ENCODE measurements around the gene C17orf75. TPM values are rescaled to one million over a fixed set of nuclear protein-coding genes. Genes with fewer than 3 reads are reported as not detected.
"Not testable (repeated sequence)": the region's sequence is repeated elsewhere in the genome, so short reads cannot be mapped to it uniquely, and the experiment has no call there.

The C17orf75 gene
- total RNA-seq, 4 donors from 2014 or later: 9.1 to 11.6 (median 9.5) TPM

DNA sequence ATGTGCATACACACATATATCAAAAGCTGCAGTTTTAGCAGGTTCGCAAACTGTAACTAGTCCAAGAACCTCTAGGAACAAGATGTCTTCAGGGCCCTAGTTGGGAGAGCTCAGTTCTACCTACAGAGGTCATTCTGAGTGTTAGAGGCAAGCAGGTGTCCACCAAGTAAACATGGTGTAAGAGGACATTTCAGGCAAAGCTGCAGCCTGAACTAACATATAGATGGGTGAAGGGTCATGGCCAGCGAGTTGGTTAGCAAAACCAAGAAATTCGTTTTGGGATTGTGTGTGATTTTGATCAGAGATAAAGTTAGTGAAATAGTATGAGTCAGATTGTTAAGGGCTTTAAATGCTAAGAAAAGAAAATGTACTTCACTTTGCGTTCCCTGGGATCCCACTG lies 24.6 kb downstream of the C17orf75 start:
- Histone ChIP-seq H3K36me3 (no peaks in the 10 kb centered on the region), H3K4me1 (peaks cover 0 to 4% (median 0%) of the 10 kb centered on the region in 4 donors), H3K4me3 (no peak overlapping the region), H3K9me3 (no peaks in the 10 kb centered on the region), H3K27me3 (no peaks in the 10 kb centered on the region), H3K27ac (replicated peaks in 1 of 4) (no peak overlapping the region)
- WGBS: 91% methylated on average over 4 of the region's 4 CpGs
- intact Hi-C loops (cut with DNase I): no loop called here
- TF ChIP-seq CTCF (IDR thresholded peaks at IDR 0.05) (no peak), POLR2A (IDR thresholded peaks at IDR 0.05; ENCODE audit: low read depth) (no peak), EP300 (IDR thresholded peaks at IDR 0.05) (no peak), POLR2AphosphoS5 (IDR thresholded peaks at IDR 0.05) (no peak)
- no peak for DNase-seq (ENCODE audit: extremely low spot score)

- H3K36me3 ChIP-seq; H3K4me3 ChIP-seq; intact Hi-C loops (cut with DNase I); H3K27me3 ChIP-seq; DNase-seq (ENCODE audit: extremely low spot score); H3K4me1 ChIP-seq; H3K9me3 ChIP-seq; H3K27ac ChIP-seq (replicated peaks in 1 of 4): not testable (repeated sequence)
- WGBS: 96% methylated on average over 5 of the region's 5 CpGs
Observed at GRCh38 chr17:32316653-32317052, 25.3 kb downstream of the C17orf75 start.

GRCh38 chr17:32315171-32315570 lies 26.8 kb downstream of the C17orf75 start:
- no peak for TF ChIP-seq CTCF (IDR thresholded peaks at IDR 0.05)
- no peak for TF ChIP-seq POLR2A (IDR thresholded peaks at IDR 0.05; ENCODE audit: low read depth)
- TF ChIP-seq EP300 (IDR thresholded peaks at IDR 0.05): no peak
- TF ChIP-seq POLR2AphosphoS5 (IDR thresholded peaks at IDR 0.05): no peak
- Histone ChIP-seq H3K4me3 (no peak overlapping the region), H3K4me1 (peaks cover 0 to 13% (median 4%) of the 10 kb centered on the region in 4 donors), H3K27ac (replicated peaks in 1 of 4) (no peak overlapping the region), H3K9me3 (no peaks in the 10 kb centered on the region), H3K27me3 (no peaks in the 10 kb centered on the region), H3K36me3 (no peaks in the 10 kb centered on the region)
- intact Hi-C loops (cut with DNase I): no loop called here
- no peak for DNase-seq (ENCODE audit: extremely low spot score)
- WGBS: 88% methylated on average over 6 of the region's 8 CpGs

- intact Hi-C loops (cut with DNase I): no loop called here
- TF ChIP-seq POLR2AphosphoS5 (IDR thresholded peaks at IDR 0.05) (no peak), POLR2A (IDR thresholded peaks at IDR 0.05; ENCODE audit: low read depth) (no peak), EP300 (IDR thresholded peaks at IDR 0.05) (no peak), CTCF (IDR thresholded peaks at IDR 0.05) (no peak)
- Histone ChIP-seq H3K27ac (replicated peaks in 1 of 4) (no peak overlapping the region), H3K4me3 (no peak overlapping the region), H3K4me1 (peaks cover 0 to 13% (median 4%) of the 10 kb centered on the region in 4 donors), H3K27me3 (no peaks in the 10 kb centered on the region), H3K36me3 (no peaks in the 10 kb centered on the region), H3K9me3 (no peaks in the 10 kb centered on the region)
- 89% methylated on average over 6 of the region's 9 CpGs for WGBS
- no peak for DNase-seq (ENCODE audit: extremely low spot score)
Observed at GRCh38 chr17:32314636-32315035, 27.3 kb downstream of the C17orf75 start.

DNA sequence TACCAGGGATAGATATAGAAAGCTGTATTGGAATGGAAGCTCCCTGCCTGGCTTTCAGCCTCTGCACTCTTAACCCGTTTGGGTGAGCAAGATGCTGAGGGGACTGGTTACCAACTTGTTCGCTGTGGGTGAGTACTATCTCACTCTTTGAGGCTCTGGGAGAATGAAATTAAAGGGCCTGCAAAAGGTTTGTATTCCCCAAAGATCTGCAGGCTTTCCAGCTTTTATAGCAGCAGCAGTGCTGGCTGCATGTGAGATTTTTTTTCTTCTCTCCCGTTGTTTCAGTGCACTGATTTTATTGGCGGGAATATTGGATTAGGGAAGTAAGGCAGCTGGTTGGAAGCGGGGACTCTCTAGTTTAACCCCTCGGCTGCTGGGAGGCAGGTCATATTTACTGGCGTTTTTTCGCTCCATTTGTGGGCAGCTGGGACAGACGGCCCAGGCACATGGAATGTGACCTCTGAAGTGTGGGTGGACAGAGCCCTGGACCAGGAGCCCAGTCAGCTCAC lies 30.9 kb downstream of the C17orf75 start:
- DNase-seq (ENCODE audit: extremely low spot score): no peak
- H3K4me3 ChIP-seq: peak overlapping the region in 3 of 4 donors; percentile 27 to 41 (median 35)

More for the DNA sequence above, 30.9 kb downstream of the C17orf75 start:
- Histone ChIP-seq H3K27me3 (no peaks in the 10 kb centered on the region), H3K4me1 (peaks cover 0 to 9% (median 4%) of the 10 kb centered on the region in 4 donors), H3K9me3 (no peaks in the 10 kb centered on the region), H3K36me3 (no peaks in the 10 kb centered on the region), H3K27ac (replicated peaks in 1 of 4) (no peak overlapping the region)
- WGBS: 39% methylated on average over 8 of the region's 9 CpGs
- intact Hi-C loops (cut with DNase I): no loop called here
- TF ChIP-seq CTCF (IDR thresholded peaks at IDR 0.05) (no peak), EP300 (IDR thresholded peaks at IDR 0.05) (no peak), POLR2AphosphoS5 (IDR thresholded peaks at IDR 0.05) (no peak), POLR2A (IDR thresholded peaks at IDR 0.05; ENCODE audit: low read depth) (no peak)
